Fibroblast of villous mesenchyme (primary cell): ENCODE measurements around the gene BRWD1. TPM values are rescaled to one million over a fixed set of nuclear protein-coding genes. Genes with fewer than 3 reads are reported as not detected.

Experiments used
- DNase-seq: peaks from one replicate; pipeline ENCODE4 v3.0.0-alpha.2; 2010; ENCODE audit warnings: low read depth
- H3K4me3 ChIP-seq: 2 replicates; pipeline ENCODE4 v1.5.1; 2011; ENCODE audit warnings: low read depth, mild to moderate bottlenecking, low read length
- CTCF ChIP-seq: IDR thresholded peaks from 2 replicates; pipeline ENCODE4 v1.5.1; 2012; ENCODE audit warnings: low read depth, mild to moderate bottlenecking, low read length; ENCODE audit not compliant: insufficient read depth
- total RNA-seq: library from RNA; depleted of rRNA; stranded (reverse); fragments of >200 nt; gene quantifications from 2 replicates; pipeline ENCODE4 v1.2.3, GENCODE V29; 2012

Gene BRWD1
- total RNA-seq, 1 donor, result 75.6 TPM

GRCh38 chr21:39330001-39330400 is 16.6 kb upstream of the BRWD1 start:
- DNase-seq, result no peak
- H3K4me3 ChIP-seq, result no peak overlapping the region
- TF ChIP-seq CTCF, result no peak

- no peak for TF ChIP-seq CTCF
- DNase-seq, result no peak
- no peak overlapping the region for H3K4me3 ChIP-seq
Measured at GRCh38 chr21:39327727-39328126, 14.3 kb upstream of the BRWD1 start.

GRCh38 chr21:39326607-39327307 is 13.3 kb upstream of the BRWD1 start:
- no peak for TF ChIP-seq CTCF
- H3K4me3 ChIP-seq, result no peak overlapping the region
- DNase-seq, result no peak

- no peak for DNase-seq
- no peak overlapping the region for H3K4me3 ChIP-seq
- TF ChIP-seq CTCF, result no peak
Measured at GRCh38 chr21:39325458-39325857, 12.0 kb upstream of the BRWD1 start.

- no peak for DNase-seq
- TF ChIP-seq CTCF, result no peak
- H3K4me3 ChIP-seq, result no peak overlapping the region
Measured at GRCh38 chr21:39321424-39321823, 8.0 kb upstream of the BRWD1 start.

GRCh38 chr21:39319814-39320332 is 6.4 kb upstream of the BRWD1 start:
- no peak overlapping the region for H3K4me3 ChIP-seq

More at GRCh38 chr21:39319814-39320332, 6.4 kb upstream of the BRWD1 start:
- TF ChIP-seq CTCF, result no peak
- DNase-seq, result no peak
